HEK293 (cell line): ENCODE results near the gene MED16.

ENCODE experiments used
- TCF7L2 ChIP-seq: IDR thresholded peaks from 2 replicates; pipeline ENCODE4 v1.6.1; 2011; ENCODE audit warnings: low read depth, mild to moderate bottlenecking, inconsistent platforms, low read length, moderate library complexity, borderline replicate concordance
- WT1 ChIP-seq: fragments of 450-650 bp; formaldehyde crosslinking; IDR thresholded peaks from 2 replicates; pipeline ENCODE4 v1.5.1; 2016; ENCODE audit warnings: missing biosample characterization, missing genetic modification characterization
- YY2 ChIP-seq: fragments of 450-650 bp; formaldehyde crosslinking; IDR thresholded peaks from 2 replicates; pipeline ENCODE4 v1.5.1; 2016; ENCODE audit warnings: missing biosample characterization, missing genetic modification characterization
- ZNF184 ChIP-seq: fragments of 450-650 bp; IDR thresholded peaks from 2 replicates; pipeline ENCODE4 v1.5.1; 2018; ENCODE audit warnings: missing biosample characterization, mild to moderate bottlenecking, missing genetic modification characterization
- ZNF350 ChIP-seq: fragments of 450-650 bp; formaldehyde crosslinking; IDR thresholded peaks from 2 replicates; pipeline ENCODE4 v1.5.0; 2017; ENCODE audit warnings: missing biosample characterization, mild to moderate bottlenecking, missing genetic modification characterization
- ZNF677 ChIP-seq: fragments of 450-650 bp; IDR thresholded peaks from 2 replicates; pipeline ENCODE4 v1.5.0; 2018; ENCODE audit warnings: missing biosample characterization, mild to moderate bottlenecking, missing genetic modification characterization, moderate library complexity
- ZNF701 ChIP-seq: fragments of 450-650 bp; formaldehyde crosslinking; IDR thresholded peaks from 2 replicates; pipeline ENCODE4 v1.5.1; 2016; ENCODE audit warnings: missing biosample characterization, missing genetic modification characterization
- ZNF768 ChIP-seq: fragments of 450-650 bp; formaldehyde crosslinking; IDR thresholded peaks from 2 replicates; pipeline ENCODE4 v1.5.1; 2018; ENCODE audit warnings: missing biosample characterization, mild to moderate bottlenecking, missing genetic modification characterization
- ZNF843 ChIP-seq: fragments of 450-650 bp; formaldehyde crosslinking; IDR thresholded peaks from 2 replicates; pipeline ENCODE4 v1.5.1; 2016; ENCODE audit warnings: missing biosample characterization, missing genetic modification characterization
- TF ChIP-seq, protein P1 (sequence below): fragments of 450-650 bp; formaldehyde crosslinking; IDR thresholded peaks from 2 replicates; pipeline ENCODE4 v1.5.1; 2016; ENCODE audit warnings: missing biosample characterization, missing genetic modification characterization
- TF ChIP-seq, protein P2 (sequence below): fragments of 450-650 bp; formaldehyde crosslinking; IDR thresholded peaks from 2 replicates; pipeline ENCODE4 v1.5.1; 2016; ENCODE audit warnings: missing biosample characterization, missing genetic modification characterization
- TF ChIP-seq, protein P3 (sequence below): fragments of 450-650 bp; formaldehyde crosslinking; IDR thresholded peaks from 2 replicates; pipeline ENCODE4 v1.5.1; 2016; ENCODE audit warnings: missing biosample characterization, missing genetic modification characterization
- TF ChIP-seq, protein P4 (sequence below): fragments of 450-650 bp; formaldehyde crosslinking; IDR thresholded peaks from 2 replicates; pipeline ENCODE4 v1.5.1; 2016; ENCODE audit warnings: missing biosample characterization, missing genetic modification characterization
- TF ChIP-seq, protein P5 (sequence below): sonication (generic); formaldehyde crosslinking; IDR thresholded peaks from 2 replicates; pipeline ENCODE4 v1.8.1; 2022; ENCODE audit warnings: mild to moderate bottlenecking, moderate library complexity, missing genetic modification reagents

DNA sequence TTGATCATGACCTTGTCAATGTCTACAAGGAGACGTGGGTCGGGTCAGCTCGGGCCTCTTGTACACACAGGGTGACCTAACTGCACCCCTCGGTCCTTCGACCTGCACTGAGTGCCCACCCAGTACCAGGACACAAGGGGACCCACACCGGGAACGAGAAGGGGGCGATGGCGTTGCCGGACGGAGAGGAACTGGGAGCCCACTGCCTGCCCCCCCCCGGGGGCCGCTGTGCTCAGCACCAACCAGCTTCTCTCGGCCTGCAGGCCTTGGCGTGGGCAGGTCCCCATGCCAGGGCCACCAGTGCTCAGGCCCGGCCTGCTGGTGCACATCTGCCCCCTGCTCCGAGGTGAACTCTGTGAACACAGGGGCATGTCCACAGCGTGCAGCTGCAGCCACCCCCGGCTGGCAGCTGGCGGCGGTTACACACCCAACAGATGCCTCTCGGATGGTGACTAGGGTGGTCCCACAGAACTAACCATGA lies 19.4 kb downstream of the MED16 start:
- TF ChIP-seq, protein P1, sequence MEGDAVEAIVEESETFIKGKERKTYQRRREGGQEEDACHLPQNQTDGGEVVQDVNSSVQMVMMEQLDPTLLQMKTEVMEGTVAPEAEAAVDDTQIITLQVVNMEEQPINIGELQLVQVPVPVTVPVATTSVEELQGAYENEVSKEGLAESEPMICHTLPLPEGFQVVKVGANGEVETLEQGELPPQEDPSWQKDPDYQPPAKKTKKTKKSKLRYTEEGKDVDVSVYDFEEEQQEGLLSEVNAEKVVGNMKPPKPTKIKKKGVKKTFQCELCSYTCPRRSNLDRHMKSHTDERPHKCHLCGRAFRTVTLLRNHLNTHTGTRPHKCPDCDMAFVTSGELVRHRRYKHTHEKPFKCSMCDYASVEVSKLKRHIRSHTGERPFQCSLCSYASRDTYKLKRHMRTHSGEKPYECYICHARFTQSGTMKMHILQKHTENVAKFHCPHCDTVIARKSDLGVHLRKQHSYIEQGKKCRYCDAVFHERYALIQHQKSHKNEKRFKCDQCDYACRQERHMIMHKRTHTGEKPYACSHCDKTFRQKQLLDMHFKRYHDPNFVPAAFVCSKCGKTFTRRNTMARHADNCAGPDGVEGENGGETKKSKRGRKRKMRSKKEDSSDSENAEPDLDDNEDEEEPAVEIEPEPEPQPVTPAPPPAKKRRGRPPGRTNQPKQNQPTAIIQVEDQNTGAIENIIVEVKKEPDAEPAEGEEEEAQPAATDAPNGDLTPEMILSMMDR (tag by site-specific recombination): no peak
- TF ChIP-seq ZNF184 (tag by site-specific recombination): no peak
- no peak for TF ChIP-seq ZNF768
- TF ChIP-seq ZNF350: no peak
- TF ChIP-seq, protein P2, sequence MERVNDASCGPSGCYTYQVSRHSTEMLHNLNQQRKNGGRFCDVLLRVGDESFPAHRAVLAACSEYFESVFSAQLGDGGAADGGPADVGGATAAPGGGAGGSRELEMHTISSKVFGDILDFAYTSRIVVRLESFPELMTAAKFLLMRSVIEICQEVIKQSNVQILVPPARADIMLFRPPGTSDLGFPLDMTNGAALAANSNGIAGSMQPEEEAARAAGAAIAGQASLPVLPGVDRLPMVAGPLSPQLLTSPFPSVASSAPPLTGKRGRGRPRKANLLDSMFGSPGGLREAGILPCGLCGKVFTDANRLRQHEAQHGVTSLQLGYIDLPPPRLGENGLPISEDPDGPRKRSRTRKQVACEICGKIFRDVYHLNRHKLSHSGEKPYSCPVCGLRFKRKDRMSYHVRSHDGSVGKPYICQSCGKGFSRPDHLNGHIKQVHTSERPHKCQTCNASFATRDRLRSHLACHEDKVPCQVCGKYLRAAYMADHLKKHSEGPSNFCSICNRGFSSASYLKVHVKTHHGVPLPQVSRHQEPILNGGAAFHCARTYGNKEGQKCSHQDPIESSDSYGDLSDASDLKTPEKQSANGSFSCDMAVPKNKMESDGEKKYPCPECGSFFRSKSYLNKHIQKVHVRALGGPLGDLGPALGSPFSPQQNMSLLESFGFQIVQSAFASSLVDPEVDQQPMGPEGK: no peak
- TF ChIP-seq, protein P3, sequence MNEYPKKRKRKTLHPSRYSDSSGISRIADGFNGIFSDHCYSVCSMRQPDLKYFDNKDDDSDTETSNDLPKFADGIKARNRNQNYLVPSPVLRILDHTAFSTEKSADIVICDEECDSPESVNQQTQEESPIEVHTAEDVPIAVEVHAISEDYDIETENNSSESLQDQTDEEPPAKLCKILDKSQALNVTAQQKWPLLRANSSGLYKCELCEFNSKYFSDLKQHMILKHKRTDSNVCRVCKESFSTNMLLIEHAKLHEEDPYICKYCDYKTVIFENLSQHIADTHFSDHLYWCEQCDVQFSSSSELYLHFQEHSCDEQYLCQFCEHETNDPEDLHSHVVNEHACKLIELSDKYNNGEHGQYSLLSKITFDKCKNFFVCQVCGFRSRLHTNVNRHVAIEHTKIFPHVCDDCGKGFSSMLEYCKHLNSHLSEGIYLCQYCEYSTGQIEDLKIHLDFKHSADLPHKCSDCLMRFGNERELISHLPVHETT (tag by site-specific recombination): no peak
- no peak for TF ChIP-seq ZNF701 (tag by site-specific recombination)
- TF ChIP-seq, protein P4, sequence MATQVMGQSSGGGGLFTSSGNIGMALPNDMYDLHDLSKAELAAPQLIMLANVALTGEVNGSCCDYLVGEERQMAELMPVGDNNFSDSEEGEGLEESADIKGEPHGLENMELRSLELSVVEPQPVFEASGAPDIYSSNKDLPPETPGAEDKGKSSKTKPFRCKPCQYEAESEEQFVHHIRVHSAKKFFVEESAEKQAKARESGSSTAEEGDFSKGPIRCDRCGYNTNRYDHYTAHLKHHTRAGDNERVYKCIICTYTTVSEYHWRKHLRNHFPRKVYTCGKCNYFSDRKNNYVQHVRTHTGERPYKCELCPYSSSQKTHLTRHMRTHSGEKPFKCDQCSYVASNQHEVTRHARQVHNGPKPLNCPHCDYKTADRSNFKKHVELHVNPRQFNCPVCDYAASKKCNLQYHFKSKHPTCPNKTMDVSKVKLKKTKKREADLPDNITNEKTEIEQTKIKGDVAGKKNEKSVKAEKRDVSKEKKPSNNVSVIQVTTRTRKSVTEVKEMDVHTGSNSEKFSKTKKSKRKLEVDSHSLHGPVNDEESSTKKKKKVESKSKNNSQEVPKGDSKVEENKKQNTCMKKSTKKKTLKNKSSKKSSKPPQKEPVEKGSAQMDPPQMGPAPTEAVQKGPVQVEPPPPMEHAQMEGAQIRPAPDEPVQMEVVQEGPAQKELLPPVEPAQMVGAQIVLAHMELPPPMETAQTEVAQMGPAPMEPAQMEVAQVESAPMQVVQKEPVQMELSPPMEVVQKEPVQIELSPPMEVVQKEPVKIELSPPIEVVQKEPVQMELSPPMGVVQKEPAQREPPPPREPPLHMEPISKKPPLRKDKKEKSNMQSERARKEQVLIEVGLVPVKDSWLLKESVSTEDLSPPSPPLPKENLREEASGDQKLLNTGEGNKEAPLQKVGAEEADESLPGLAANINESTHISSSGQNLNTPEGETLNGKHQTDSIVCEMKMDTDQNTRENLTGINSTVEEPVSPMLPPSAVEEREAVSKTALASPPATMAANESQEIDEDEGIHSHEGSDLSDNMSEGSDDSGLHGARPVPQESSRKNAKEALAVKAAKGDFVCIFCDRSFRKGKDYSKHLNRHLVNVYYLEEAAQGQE (tag by site-specific recombination): no peak
- TF ChIP-seq WT1 (tag by site-specific recombination): no peak
- TF ChIP-seq ZNF677 (tag by site-specific recombination): no peak
- TF ChIP-seq, protein P5, sequence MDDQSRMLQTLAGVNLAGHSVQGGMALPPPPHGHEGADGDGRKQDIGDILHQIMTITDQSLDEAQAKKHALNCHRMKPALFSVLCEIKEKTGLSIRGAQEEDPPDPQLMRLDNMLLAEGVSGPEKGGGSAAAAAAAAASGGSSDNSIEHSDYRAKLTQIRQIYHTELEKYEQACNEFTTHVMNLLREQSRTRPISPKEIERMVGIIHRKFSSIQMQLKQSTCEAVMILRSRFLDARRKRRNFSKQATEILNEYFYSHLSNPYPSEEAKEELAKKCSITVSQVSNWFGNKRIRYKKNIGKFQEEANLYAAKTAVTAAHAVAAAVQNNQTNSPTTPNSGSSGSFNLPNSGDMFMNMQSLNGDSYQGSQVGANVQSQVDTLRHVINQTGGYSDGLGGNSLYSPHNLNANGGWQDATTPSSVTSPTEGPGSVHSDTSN (CRISPR knock-in tag): no peak
- TF ChIP-seq YY2 (tag by site-specific recombination): no peak
- no peak for TF ChIP-seq TCF7L2
- no peak for TF ChIP-seq ZNF843 (tag by site-specific recombination)
